ENCODE measurements around the gene ZNF619.

Gene ZNF619

GRCh38 chr3:40476478-40477470 lies at the start of gene ZNF619:
Gene ZNF619, plus strand, starts transcription at chr3:40477122. Its CDS starts 858 bp downstream, at chr3:40477980.
- peak; percentile 81 to 85 for DNase-seq
- TF ChIP-seq GATA1 (IDR thresholded peaks at IDR 0.05; ENCODE audit: low read depth, low read length) (no peak), POLR2A (IDR thresholded peaks at IDR 0.05; ENCODE audit: low read length) (peak; percentile 67)

DNA sequence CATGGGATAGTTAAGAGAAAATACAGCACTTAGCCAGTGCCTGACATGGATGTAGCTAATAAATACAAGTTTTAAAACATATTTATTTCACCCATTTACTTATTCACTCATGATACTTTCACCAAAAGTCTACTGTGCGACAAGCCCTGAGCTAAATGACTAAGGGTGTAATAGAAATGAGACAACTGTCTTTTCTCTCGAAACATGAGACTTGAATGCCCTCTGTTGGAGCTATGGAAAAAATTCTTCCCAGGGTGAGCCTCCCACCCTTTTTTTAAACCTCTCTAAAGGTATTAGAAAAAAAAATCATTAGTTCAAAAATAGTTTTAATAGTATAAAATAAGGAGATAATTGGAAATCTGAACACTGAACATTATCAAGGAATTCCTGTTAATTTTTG lies 44.1 kb upstream of the ZNF619 start:
- DNase-seq, result peak in 1 of 2 experiments; percentile 12
- TF ChIP-seq POLR2A (IDR thresholded peaks at IDR 0.05; ENCODE audit: low read length) (no peak), GATA1 (IDR thresholded peaks at IDR 0.05; ENCODE audit: low read depth, low read length) (no peak)

GRCh38 chr3:40437889-40438288 lies 39.0 kb upstream of the ZNF619 start:
- TF ChIP-seq GATA1 (IDR thresholded peaks at IDR 0.05; ENCODE audit: low read depth, low read length), result no peak
- TF ChIP-seq POLR2A (IDR thresholded peaks at IDR 0.05; ENCODE audit: low read length), result no peak

GRCh38 chr3:40445062-40445461 lies 31.9 kb upstream of the ZNF619 start:
- no peak for DNase-seq

More at GRCh38 chr3:40437889-40438288, 39.0 kb upstream of the ZNF619 start:
- DNase-seq, result no peak

DNA sequence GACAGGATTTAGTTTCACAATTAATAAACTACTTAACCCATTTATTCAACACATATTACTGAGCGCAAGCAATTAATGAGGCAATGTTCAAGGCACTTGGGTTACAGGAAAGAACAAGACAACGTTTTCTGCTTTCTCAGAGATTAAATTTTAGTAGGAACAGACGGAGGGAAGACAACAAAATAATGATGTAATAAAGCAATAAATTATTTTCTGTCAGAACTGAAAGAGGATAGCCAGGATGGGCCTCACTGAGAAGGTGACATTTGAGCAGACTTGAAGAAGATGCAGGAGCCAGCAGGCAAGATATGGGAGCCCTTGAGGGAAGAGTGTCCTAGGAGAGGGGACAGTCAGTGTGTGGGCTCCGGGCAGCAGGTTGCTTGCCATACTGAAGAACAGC lies 31.0 kb upstream of the ZNF619 start:
- TF ChIP-seq GATA1 (IDR thresholded peaks at IDR 0.05; ENCODE audit: low read depth, low read length) (no peak), POLR2A (IDR thresholded peaks at IDR 0.05; ENCODE audit: low read length) (no peak)
- no peak for DNase-seq

More at GRCh38 chr3:40445062-40445461, 31.9 kb upstream of the ZNF619 start:
- TF ChIP-seq GATA1 (IDR thresholded peaks at IDR 0.05; ENCODE audit: low read depth, low read length) (no peak), POLR2A (IDR thresholded peaks at IDR 0.05; ENCODE audit: low read length) (no peak)

- DNase-seq, result no peak
- TF ChIP-seq POLR2A (IDR thresholded peaks at IDR 0.05; ENCODE audit: low read length), result no peak
- TF ChIP-seq GATA1 (IDR thresholded peaks at IDR 0.05; ENCODE audit: low read depth, low read length), result no peak
These were observed 26.5 kb upstream of the ZNF619 start for GRCh38 chr3:40450438-40450837.

DNA sequence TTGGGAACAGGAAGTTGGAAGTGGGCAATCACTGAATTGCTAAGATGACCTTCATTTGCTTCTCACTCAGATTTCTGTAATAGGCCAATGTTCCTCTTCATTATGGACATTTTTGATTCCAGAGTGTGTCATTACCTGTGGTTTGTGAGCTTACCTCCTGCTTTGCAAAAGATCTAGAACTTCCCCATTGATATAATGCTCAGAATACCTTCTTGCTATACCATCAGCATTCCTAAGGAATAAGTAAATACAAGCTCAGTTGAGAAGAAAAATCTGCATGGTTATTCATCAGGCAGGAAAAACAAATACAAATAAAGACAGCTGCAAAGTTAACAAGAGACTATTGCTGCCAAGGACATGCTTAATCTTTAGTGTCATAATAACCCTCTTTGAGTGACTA lies 25.4 kb upstream of the ZNF619 start:
- DNase-seq, result no peak
- no peak for TF ChIP-seq GATA1 (IDR thresholded peaks at IDR 0.05; ENCODE audit: low read depth, low read length)
- no peak for TF ChIP-seq POLR2A (IDR thresholded peaks at IDR 0.05; ENCODE audit: low read length)

DNA sequence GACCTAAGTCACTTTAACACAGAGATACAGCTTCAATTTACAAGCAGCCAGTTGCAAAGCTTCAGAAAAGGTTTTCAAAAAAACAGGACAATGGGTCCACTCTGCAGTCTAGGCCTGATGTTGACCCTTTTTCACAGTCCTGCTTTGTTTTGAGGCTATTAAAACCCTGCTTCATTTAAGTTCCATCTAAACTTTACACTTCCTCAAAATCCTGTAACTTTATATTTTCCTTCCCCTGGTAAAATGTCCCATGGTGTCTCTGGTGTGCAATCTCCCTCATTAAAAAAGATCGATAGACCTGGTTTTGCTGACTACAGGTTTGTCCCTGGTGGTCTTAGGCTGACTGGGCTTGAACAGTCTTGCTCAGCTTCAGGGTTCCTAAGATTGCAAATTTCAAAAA lies 24.9 kb upstream of the ZNF619 start:
- no peak for TF ChIP-seq GATA1 (IDR thresholded peaks at IDR 0.05; ENCODE audit: low read depth, low read length)
- TF ChIP-seq POLR2A (IDR thresholded peaks at IDR 0.05; ENCODE audit: low read length), result no peak
- no peak for DNase-seq

- no peak for TF ChIP-seq GATA1 (IDR thresholded peaks at IDR 0.05; ENCODE audit: low read depth, low read length)
- TF ChIP-seq POLR2A (IDR thresholded peaks at IDR 0.05; ENCODE audit: low read length), result no peak
- no peak for DNase-seq
These were observed 24.4 kb upstream of the ZNF619 start for GRCh38 chr3:40452562-40452875.

- TF ChIP-seq POLR2A (IDR thresholded peaks at IDR 0.05; ENCODE audit: low read length) (peak; percentile 95), GATA1 (IDR thresholded peaks at IDR 0.05; ENCODE audit: low read depth, low read length) (no peak)
- peak; percentile 97 to 99 for DNase-seq
These were observed 23.8 kb upstream of the ZNF619 start for GRCh38 chr3:40452876-40453730.

DNA sequence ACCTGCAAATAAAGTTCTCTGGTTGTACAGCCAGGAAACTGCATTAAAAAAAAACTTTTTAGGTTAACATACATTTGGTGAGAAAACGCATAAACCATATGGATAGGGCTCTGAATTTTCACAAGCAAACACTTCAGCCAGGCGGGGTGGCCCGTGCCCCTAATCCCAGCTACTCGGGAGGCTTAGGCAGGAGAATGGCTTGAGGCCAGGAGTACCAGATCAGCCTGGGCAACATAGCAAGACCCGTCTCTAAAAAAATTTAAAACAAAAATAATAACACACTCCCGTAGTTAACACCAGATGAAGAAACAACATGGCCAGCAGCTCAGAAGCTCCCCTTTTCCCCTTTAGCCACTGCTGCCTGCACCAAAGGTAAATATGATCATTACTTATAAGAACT lies 23.0 kb upstream of the ZNF619 start:
- no peak for TF ChIP-seq GATA1 (IDR thresholded peaks at IDR 0.05; ENCODE audit: low read depth, low read length)
- no peak for TF ChIP-seq POLR2A (IDR thresholded peaks at IDR 0.05; ENCODE audit: low read length)
- no peak for DNase-seq

DNA sequence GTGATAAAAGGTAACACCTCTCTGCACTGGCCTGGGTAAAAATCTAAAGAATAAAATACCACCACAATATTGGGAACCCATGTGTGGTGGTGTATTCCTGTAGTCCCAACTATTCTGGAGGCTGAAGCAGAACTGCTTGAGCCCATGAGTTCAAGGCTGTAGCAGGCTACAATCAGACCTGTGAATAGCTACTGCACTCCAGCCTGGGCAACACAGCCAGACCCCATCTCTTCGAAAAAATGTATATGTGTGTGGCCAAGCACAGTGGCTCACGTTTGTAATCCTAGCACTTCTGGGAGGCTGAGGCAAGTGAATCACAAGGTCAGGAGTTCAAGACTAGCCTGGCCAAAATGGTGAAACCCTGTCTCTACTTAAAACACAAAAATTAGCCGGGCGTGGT lies 21.6 kb upstream of the ZNF619 start:
- DNase-seq, result no peak

DNA sequence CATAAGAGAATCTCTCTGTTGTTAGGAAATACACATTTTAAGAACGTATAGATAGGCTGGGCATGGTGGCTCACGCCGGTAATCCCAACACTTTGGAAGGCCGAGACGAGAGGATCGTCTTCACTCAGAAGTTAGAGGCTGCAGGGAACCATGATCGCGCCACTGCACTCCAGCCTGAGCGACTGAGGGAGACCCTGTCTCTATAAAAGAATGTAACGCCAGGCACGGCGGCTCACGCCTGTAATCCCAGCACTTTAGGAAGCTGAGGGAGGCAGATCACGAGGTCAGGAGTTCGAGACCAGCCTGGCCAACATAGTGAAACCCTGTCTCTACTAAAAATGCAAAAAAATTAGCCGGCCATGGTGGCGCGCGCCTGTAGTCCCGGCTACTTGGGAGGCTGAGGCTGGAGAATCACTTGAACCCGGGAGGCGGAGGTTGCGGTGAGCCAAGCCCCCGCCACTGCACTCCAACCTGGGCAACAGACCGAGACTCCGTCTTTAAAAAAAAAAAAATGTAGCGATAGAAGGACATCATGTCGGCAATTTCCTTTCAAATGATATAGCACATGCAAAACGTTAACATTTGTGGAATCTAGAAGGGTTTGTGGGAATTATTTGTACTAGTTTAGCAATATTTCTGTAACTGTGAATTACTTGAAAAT lies 20.5 kb upstream of the ZNF619 start:
- DNase-seq, result no peak
- TF ChIP-seq POLR2A (IDR thresholded peaks at IDR 0.05; ENCODE audit: low read length) (no peak), GATA1 (IDR thresholded peaks at IDR 0.05; ENCODE audit: low read depth, low read length) (no peak)

More for the DNA sequence above, 21.6 kb upstream of the ZNF619 start:
- no peak for TF ChIP-seq GATA1 (IDR thresholded peaks at IDR 0.05; ENCODE audit: low read depth, low read length)
- TF ChIP-seq POLR2A (IDR thresholded peaks at IDR 0.05; ENCODE audit: low read length), result no peak
